CD4-positive, alpha-beta T cell (primary cell): ENCODE results near the gene TSPAN15. TPM values are rescaled to one million over a fixed set of nuclear protein-coding genes. Genes with fewer than 3 reads are reported as not detected.

Experiments used
- ATAC-seq: fragments of 200-7000 bp; cut with Tn5 transposase; one replicate; pipeline ENCODE4 v1.10.0; 2022; ENCODE audit warnings: mild to moderate bottlenecking; ENCODE audit not compliant: poor library complexity
- CTCF ChIA-PET: fragments of 350-600 bp; sonication (Branson Sonifier 250); formaldehyde crosslinking; loops from one replicate; lab custom pipeline; 2021; ENCODE audit warnings: antibody characterized with exemption, inconsistent platforms; lab: Charles Lee
- POLR2A ChIA-PET: fragments of 350-600 bp; sonication (Branson Sonifier 250); formaldehyde crosslinking; loops from one replicate; lab custom pipeline; 2021; ENCODE audit warnings: antibody characterized with exemption, inconsistent platforms; lab: Charles Lee
- DNase-seq, 14 experiments: peaks; one replicate each; pipeline ENCODE4 v3.0.0-alpha.2; 2013 to 2020; ENCODE audit warnings: mixed read lengths in 2 of 14
- H3K27ac ChIP-seq, 2 donors: one replicate each; pipeline versions ENCODE4 v1.5.1 to v1.7.0; 2013; ENCODE audit warnings: low read length in 2 of 2, low read depth in 1 of 2, mild to moderate bottlenecking in 1 of 2
- H3K27me3 ChIP-seq, 2 experiments: 1 replicate in 1 of 2; 2 replicates in 1 of 2; pipeline versions ENCODE4 v1.6.1 to v1.7.0; 2013; ENCODE audit warnings: low read length in 2 of 2, control low read depth in 1 of 2, mild to moderate bottlenecking in 1 of 2, moderate library complexity in 1 of 2; ENCODE audit not compliant: insufficient read depth in 2 of 2, control insufficient read depth in 1 of 2
- H3K36me3 ChIP-seq: one replicate; pipeline ENCODE4 v1.6.1; 2013; ENCODE audit warnings: low read length, control low read depth; ENCODE audit not compliant: insufficient read depth
- H3K4me1 ChIP-seq: one replicate; pipeline ENCODE4 v1.6.1; 2013; ENCODE audit warnings: low read length, control low read depth; ENCODE audit not compliant: insufficient read depth
- H3K4me3 ChIP-seq: one replicate; pipeline ENCODE4 v1.5.1; 2013; ENCODE audit warnings: mild to moderate bottlenecking, low read length, moderate library complexity
- H3K9me3 ChIP-seq, 2 experiments: 1 replicate in 1 of 2; 2 replicates in 1 of 2; pipeline versions ENCODE4 v1.6.1 to v1.7.0; 2013; ENCODE audit warnings: low read length in 2 of 2, mild to moderate bottlenecking in 2 of 2, control low read depth in 1 of 2, moderate library complexity in 1 of 2; ENCODE audit not compliant: control insufficient read depth in 1 of 2, insufficient read depth in 1 of 2
- H3K27ac Mint-ChIP-seq: one replicate; pipeline ENCODE4 v1.8.0; 2020; ENCODE audit warnings: mixed read lengths
- H3K27me3 Mint-ChIP-seq: one replicate; pipeline ENCODE4 v1.8.0; 2021; ENCODE audit warnings: mixed read lengths
- H3K36me3 Mint-ChIP-seq: one replicate; pipeline ENCODE4 v1.8.0; 2021; ENCODE audit warnings: low read depth, mixed read lengths
- H3K4me1 Mint-ChIP-seq: one replicate; pipeline ENCODE4 v1.8.0; 2021; ENCODE audit warnings: low read depth, mixed read lengths
- H3K4me3 Mint-ChIP-seq: one replicate; pipeline ENCODE4 v1.8.0; 2020; ENCODE audit warnings: mild to moderate bottlenecking, mixed read lengths
- H3K9me3 Mint-ChIP-seq: one replicate; pipeline ENCODE4 v1.8.0; 2020; ENCODE audit warnings: mixed read lengths
- intact Hi-C, 2 experiments: fragments of 100-400 bp; cut with DNase I in 1 of 2; cut with micrococcal nuclease in 1 of 2; formaldehyde crosslinking; loops; one replicate each; pipeline versions ENCODE4 v1.15.1 to v1.9.0; 2023 to 2025; cut with DNase I, micrococcal nuclease
- total RNA-seq, 174 experiments: library from RNA in 2 of 174; stranded (reverse) in 2 of 174; gene quantifications; one replicate each; pipeline ENCODE4 v1.2.3 and lab custom pipeline; 2021 to 2026
- TF ChIP-seq, protein P1 (sequence below): fragments of 200-600 bp; IDR thresholded peaks from one replicate; pipeline ENCODE4 v1.8.0; 2022; ENCODE audit warnings: antibody characterized with exemption, mild to moderate bottlenecking

TSPAN15 gene
- total RNA-seq, 2 experiments from 2014 or later, result 2.2 to 2.5 TPM

DNA sequence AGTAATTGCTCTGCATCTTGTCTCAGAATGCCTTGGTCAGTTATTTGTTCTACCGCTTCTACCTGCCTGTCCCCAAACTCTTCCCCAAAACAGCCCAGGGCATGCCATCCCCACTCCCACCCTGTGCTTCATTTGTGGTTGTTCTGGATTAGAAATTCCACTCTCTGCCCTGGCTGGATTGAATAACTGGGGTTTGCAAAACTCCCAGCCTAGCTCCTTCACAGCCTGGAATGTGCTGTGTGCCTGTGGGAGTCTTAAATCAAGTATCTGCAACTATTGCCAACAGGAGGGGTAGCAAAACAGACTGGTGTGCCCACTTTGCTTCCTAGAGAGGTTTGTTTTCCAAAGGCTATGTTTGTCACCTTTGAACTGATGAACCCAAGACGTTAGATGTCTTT, 24.2 kb downstream of the TSPAN15 start:
- H3K27ac Mint-ChIP-seq, result no peak overlapping the region

DNA sequence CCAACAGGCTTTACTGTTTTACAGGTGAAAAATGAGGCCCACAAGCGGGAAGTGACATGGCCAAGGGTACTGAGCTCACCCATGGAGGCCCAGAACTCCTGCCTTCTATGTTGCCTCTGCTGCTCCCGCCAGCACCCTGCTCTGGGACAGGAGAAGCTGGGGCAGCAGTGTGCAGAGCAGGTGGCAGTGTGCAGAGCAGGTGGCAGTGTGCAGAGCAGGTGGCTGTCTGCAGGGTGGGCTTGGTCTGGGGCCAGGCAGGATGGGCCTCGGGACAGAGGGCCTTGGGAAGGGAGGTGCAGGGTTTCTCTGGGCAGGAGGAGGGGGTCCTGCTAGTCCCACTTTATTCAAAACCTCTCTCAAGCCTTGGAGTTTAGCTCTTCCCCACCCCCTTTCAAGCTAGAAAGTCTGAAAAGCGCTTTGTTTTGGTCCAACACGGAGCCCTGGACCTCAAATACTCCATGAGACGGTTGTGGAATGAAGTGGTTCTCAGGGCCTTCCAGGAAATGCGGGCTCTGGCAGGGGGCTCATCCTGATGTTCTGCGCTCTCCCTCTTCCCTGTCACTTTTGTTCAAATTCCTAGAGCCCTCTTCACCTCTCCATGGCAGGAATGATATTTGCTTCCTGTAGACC, 26.8 kb downstream of the TSPAN15 start:
- no peak overlapping the region for H3K27ac Mint-ChIP-seq
- CTCF ChIA-PET, result no interaction called here
- H3K4me3 Mint-ChIP-seq, result no peak overlapping the region
- no peaks in the 10 kb centered on the region for H3K36me3 Mint-ChIP-seq
- Histone ChIP-seq H3K4me1 (no peaks in the 10 kb centered on the region), H3K9me3 (no peaks in the 10 kb centered on the region), H3K27me3 (no peaks in the 10 kb centered on the region), H3K4me3 (no peak overlapping the region), H3K36me3 (no peaks in the 10 kb centered on the region), H3K27ac (no peak overlapping the region)
- TF ChIP-seq, protein P1, sequence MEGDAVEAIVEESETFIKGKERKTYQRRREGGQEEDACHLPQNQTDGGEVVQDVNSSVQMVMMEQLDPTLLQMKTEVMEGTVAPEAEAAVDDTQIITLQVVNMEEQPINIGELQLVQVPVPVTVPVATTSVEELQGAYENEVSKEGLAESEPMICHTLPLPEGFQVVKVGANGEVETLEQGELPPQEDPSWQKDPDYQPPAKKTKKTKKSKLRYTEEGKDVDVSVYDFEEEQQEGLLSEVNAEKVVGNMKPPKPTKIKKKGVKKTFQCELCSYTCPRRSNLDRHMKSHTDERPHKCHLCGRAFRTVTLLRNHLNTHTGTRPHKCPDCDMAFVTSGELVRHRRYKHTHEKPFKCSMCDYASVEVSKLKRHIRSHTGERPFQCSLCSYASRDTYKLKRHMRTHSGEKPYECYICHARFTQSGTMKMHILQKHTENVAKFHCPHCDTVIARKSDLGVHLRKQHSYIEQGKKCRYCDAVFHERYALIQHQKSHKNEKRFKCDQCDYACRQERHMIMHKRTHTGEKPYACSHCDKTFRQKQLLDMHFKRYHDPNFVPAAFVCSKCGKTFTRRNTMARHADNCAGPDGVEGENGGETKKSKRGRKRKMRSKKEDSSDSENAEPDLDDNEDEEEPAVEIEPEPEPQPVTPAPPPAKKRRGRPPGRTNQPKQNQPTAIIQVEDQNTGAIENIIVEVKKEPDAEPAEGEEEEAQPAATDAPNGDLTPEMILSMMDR, result no peak
- DNase-seq (no peak), ATAC-seq (no peak)
- H3K4me1 Mint-ChIP-seq, result no peaks in the 10 kb centered on the region
- H3K9me3 Mint-ChIP-seq, result no peaks in the 10 kb centered on the region
- POLR2A ChIA-PET, result no interaction called here
- intact Hi-C loops, result no loop called here
- H3K27me3 Mint-ChIP-seq, result no peaks in the 10 kb centered on the region

More for the DNA sequence above, 24.2 kb downstream of the TSPAN15 start:
- Mint-ChIP-seq H3K4me1 (no peaks in the 10 kb centered on the region), H3K36me3 (no peaks in the 10 kb centered on the region), H3K4me3 (no peak overlapping the region), H3K27me3 (no peaks in the 10 kb centered on the region), H3K9me3 (no peaks in the 10 kb centered on the region)
- CTCF ChIA-PET, result no interaction called here
- no peaks in the 10 kb centered on the region for H3K27me3 ChIP-seq
- TF ChIP-seq, protein P1, result no peak
- no peak overlapping the region for H3K4me3 ChIP-seq
- no peak for ATAC-seq
- no peaks in the 10 kb centered on the region for H3K36me3 ChIP-seq
- no peaks in the 10 kb centered on the region for H3K4me1 ChIP-seq
- no peak for DNase-seq
- H3K27ac ChIP-seq, result no peak overlapping the region
- H3K9me3 ChIP-seq, result no peaks in the 10 kb centered on the region
- POLR2A ChIA-PET, result no interaction called here
- intact Hi-C loops, result no loop called here

DNA sequence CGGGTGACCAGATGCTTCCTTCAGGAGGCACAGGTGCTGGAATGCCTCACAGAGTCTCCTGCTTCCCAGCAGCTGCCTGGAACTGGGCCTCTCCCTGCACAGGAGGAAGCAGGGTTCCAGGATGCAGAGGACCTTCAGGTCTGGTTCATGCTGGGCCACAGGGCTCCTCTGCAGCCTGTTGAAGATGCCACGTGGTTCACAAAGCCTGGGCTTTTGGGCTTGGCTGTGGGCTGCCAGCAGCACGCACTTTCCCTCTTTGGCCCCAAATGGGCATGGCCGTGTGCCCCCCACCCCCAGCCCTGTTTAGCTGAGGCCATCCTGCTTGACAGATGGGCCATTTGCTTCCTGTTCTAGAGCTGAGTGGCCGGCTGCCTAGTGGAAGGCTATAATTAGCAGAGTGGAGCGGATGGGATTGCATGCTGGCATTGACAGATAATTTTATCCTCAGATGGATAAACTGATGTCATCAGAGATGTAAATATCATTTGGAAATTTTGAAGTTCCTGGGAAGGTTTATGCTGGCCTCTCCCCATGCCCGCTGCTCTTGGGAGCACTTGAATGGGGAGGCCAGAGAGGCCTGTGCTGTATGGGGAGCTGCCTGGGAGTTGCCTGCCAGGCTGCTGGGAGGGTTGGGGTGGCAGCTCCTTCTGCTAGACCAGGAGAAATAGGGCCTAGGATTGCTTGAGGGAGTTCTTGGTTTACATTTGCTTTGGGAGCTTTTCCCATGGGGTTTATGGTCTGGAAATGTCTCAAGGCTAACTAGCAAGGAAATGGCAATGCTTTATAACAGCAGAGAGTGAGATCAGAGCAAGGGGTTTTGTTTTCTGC, 28.2 kb downstream of the TSPAN15 start:
- intact Hi-C loops, result no loop called here
- H3K27me3 ChIP-seq, result no peaks in the 10 kb centered on the region
- Mint-ChIP-seq H3K4me1 (no peaks in the 10 kb centered on the region), H3K9me3 (no peaks in the 10 kb centered on the region), H3K27ac (no peak overlapping the region), H3K4me3 (no peak overlapping the region), H3K27me3 (no peaks in the 10 kb centered on the region), H3K36me3 (no peaks in the 10 kb centered on the region)
- TF ChIP-seq, protein P1, result no peak
- no peak overlapping the region for H3K4me3 ChIP-seq
- DNase-seq, result no peak
- no peaks in the 10 kb centered on the region for H3K9me3 ChIP-seq
- no peak for ATAC-seq
- H3K36me3 ChIP-seq, result no peaks in the 10 kb centered on the region
- H3K4me1 ChIP-seq, result no peaks in the 10 kb centered on the region
- no peak overlapping the region for H3K27ac ChIP-seq
- ChIA-PET CTCF (no interaction called here), POLR2A (no interaction called here)
